H9 (cell line): ENCODE results near the gene TRPM8. TPM values are rescaled to one million over a fixed set of nuclear protein-coding genes. Genes with fewer than 3 reads are reported as not detected.

Experiments used
- DNase-seq: peaks from one replicate; pipeline ENCODE4 v3.0.0-alpha.2; 2017
- H2AFZ ChIP-seq: one replicate; pipeline ENCODE4 v1.6.1; 2013; ENCODE audit warnings: mild to moderate bottlenecking, low read length, control low read depth, moderate library complexity
- H2AK5ac ChIP-seq: 2 replicates; pipeline ENCODE4 v1.6.1; 2013; ENCODE audit warnings: low read length, control low read depth, mixed read lengths; ENCODE audit not compliant: insufficient read length
- H2BK120ac ChIP-seq: one replicate; pipeline ENCODE4 v1.6.1; 2013; ENCODE audit warnings: low read depth, mild to moderate bottlenecking, low read length, control low read depth, inconsistent platforms; ENCODE audit not compliant: poor library complexity, severe bottlenecking
- H2BK12ac ChIP-seq: 2 replicates; pipeline ENCODE4 v1.6.1; 2013; ENCODE audit warnings: low read length, control low read depth, mixed read lengths, low read depth; ENCODE audit not compliant: insufficient read length
- H2BK15ac ChIP-seq: 2 replicates; pipeline ENCODE4 v1.6.1; 2013; ENCODE audit warnings: low read depth, low read length, control low read depth
- H2BK20ac ChIP-seq: one replicate; pipeline ENCODE4 v1.6.1; 2013; ENCODE audit warnings: low read depth, mild to moderate bottlenecking, low read length, control low read depth, inconsistent platforms; ENCODE audit not compliant: poor library complexity, severe bottlenecking
- H2BK5ac ChIP-seq: 2 replicates; pipeline ENCODE4 v1.6.1; 2013; ENCODE audit warnings: low read length, control low read depth, mixed read lengths; ENCODE audit not compliant: insufficient read length
- H3K14ac ChIP-seq: 2 replicates; pipeline ENCODE4 v1.6.1; 2013; ENCODE audit warnings: low read length, control low read depth; ENCODE audit not compliant: insufficient read depth
- H3K18ac ChIP-seq: 2 replicates; pipeline ENCODE4 v1.6.1; 2013; ENCODE audit warnings: low read depth, mild to moderate bottlenecking, mixed read lengths, low read length, control low read depth; ENCODE audit not compliant: insufficient read length
- H3K23ac ChIP-seq: 2 replicates; pipeline ENCODE4 v1.6.1; 2013; ENCODE audit warnings: low read length, control low read depth, mixed read lengths, low read depth; ENCODE audit not compliant: insufficient read length
- H3K23me2 ChIP-seq: 2 replicates; pipeline ENCODE4 v1.6.1; 2013; ENCODE audit warnings: low read depth, mild to moderate bottlenecking, mixed read lengths, low read length, control low read depth; ENCODE audit not compliant: insufficient read length, poor library complexity, severe bottlenecking
- H3K27ac ChIP-seq: 2 replicates; pipeline ENCODE4 v1.5.1; 2013; ENCODE audit warnings: low read length, control low read depth, mixed read lengths, low read depth; ENCODE audit not compliant: insufficient read length
- H3K27me3 ChIP-seq: 2 replicates; pipeline ENCODE4 v1.6.1; 2013; ENCODE audit warnings: low read length, control low read depth, inconsistent platforms; ENCODE audit not compliant: insufficient read depth
- H3K4ac ChIP-seq: 2 replicates; pipeline ENCODE4 v1.6.1; 2013; ENCODE audit warnings: low read depth, mild to moderate bottlenecking, control low read depth, inconsistent platforms, low read length, moderate library complexity
- H3K4me1 ChIP-seq: 2 replicates; pipeline ENCODE4 v1.6.1; 2013; ENCODE audit warnings: low read length, control low read depth, inconsistent platforms; ENCODE audit not compliant: insufficient read depth
- H3K4me2 ChIP-seq: 2 replicates; pipeline ENCODE4 v1.6.1; 2013; ENCODE audit warnings: low read length, control low read depth, mixed read lengths; ENCODE audit not compliant: insufficient read length, insufficient read depth
- H3K56ac ChIP-seq: 2 replicates; pipeline ENCODE4 v1.6.1; 2013; ENCODE audit warnings: low read depth, mild to moderate bottlenecking, mixed read lengths, low read length, control low read depth; ENCODE audit not compliant: insufficient read length
- H3K79me1 ChIP-seq: 2 replicates; pipeline ENCODE4 v1.6.1; 2013; ENCODE audit warnings: low read depth, mild to moderate bottlenecking, moderate library complexity, low read length, control low read depth, inconsistent platforms; ENCODE audit not compliant: insufficient read depth, poor library complexity, severe bottlenecking
- H3K79me2 ChIP-seq: 2 replicates; pipeline ENCODE4 v1.6.1; 2013; ENCODE audit warnings: low read length, control low read depth, inconsistent platforms; ENCODE audit not compliant: insufficient read depth
- H3K9ac ChIP-seq: 2 replicates; pipeline ENCODE4 v1.6.1; 2013; ENCODE audit warnings: low read length, control low read depth, mixed read lengths; ENCODE audit not compliant: insufficient read length; ENCODE audit errors: extremely low read depth
- H3K9me3 ChIP-seq: one replicate; pipeline ENCODE4 v1.6.1; 2013; ENCODE audit warnings: low read depth, low read length, inconsistent platforms; ENCODE audit not compliant: control insufficient read depth
- H3T11ph ChIP-seq: one replicate; pipeline ENCODE4 v1.6.1; 2013; ENCODE audit warnings: mild to moderate bottlenecking, low read length, control low read depth, inconsistent platforms
- H4K20me1 ChIP-seq: one replicate; pipeline ENCODE4 v1.6.1; 2013; ENCODE audit not compliant: control insufficient read depth, insufficient read length, insufficient read depth
- H4K5ac ChIP-seq: 2 replicates; pipeline ENCODE4 v1.6.1; 2013; ENCODE audit warnings: low read depth, mild to moderate bottlenecking, mixed read lengths, low read length, control low read depth; ENCODE audit not compliant: insufficient read length
- H4K8ac ChIP-seq: replicated peaks from 2 replicates; pipeline ENCODE4 v1.6.1; 2013; ENCODE audit warnings: low read length, control low read depth, mixed read lengths, low read depth; ENCODE audit not compliant: insufficient read length
- H4K91ac ChIP-seq: 2 replicates; pipeline ENCODE4 v1.6.1; 2013; ENCODE audit warnings: low read depth, mild to moderate bottlenecking, moderate library complexity, mixed read lengths, low read length, control low read depth; ENCODE audit not compliant: insufficient read length
- H3K27ac Mint-ChIP-seq, 3 experiments: 2 replicates in 2 of 3; 3 replicates in 1 of 3; pipeline ENCODE4 v1.8.0; 2020 to 2021; ENCODE audit warnings: mixed read lengths in 3 of 3, mild to moderate bottlenecking in 1 of 3, moderate library complexity in 1 of 3
- H3K27me3 Mint-ChIP-seq: 2 replicates; pipeline ENCODE4 v1.8.0; 2021; ENCODE audit warnings: low read depth, mild to moderate bottlenecking, moderate library complexity, mixed read lengths
- H3K36me3 Mint-ChIP-seq, 3 experiments: 2 replicates in 2 of 3; 3 replicates in 1 of 3; pipeline ENCODE4 v1.8.0; 2020 to 2021; ENCODE audit warnings: low read depth in 3 of 3, mixed read lengths in 3 of 3; ENCODE audit not compliant: insufficient read depth in 1 of 3
- H3K4me1 Mint-ChIP-seq, 2 experiments: 2 replicates each; pipeline ENCODE4 v1.8.0; 2020; ENCODE audit warnings: mixed read lengths in 2 of 2
- H3K4me3 Mint-ChIP-seq, 2 experiments: 2 replicates in 1 of 2; 3 replicates in 1 of 2; pipeline ENCODE4 v1.8.0; 2020 to 2021; ENCODE audit warnings: mild to moderate bottlenecking in 2 of 2, mixed read lengths in 2 of 2, moderate library complexity in 1 of 2
- H3K9me3 Mint-ChIP-seq, 2 experiments: 2 replicates in 1 of 2; 3 replicates in 1 of 2; pipeline ENCODE4 v1.8.0; 2020; ENCODE audit warnings: mild to moderate bottlenecking in 2 of 2, mixed read lengths in 2 of 2, moderate library complexity in 1 of 2
- CTCF ChIP-seq: fragments of 200-600 bp; sonication (generic); conservative IDR thresholded peaks from 3 replicates; pipeline ENCODE4 v1.8.0; 2021; ENCODE audit warnings: antibody characterized with exemption, mild to moderate bottlenecking
- WGBS: extraction: QIAGEN DNeasy Blood & Tissue Kit; methylation state at CpG from one replicate; pipeline ENCODE4 v1.1.7; 2013; ENCODE audit warnings: missing lambda C conversion rate, low lambda C conversion rate, mixed read lengths; ENCODE audit not compliant: insufficient read length; ENCODE audit errors: extremely low coverage; 5-methylcytosine and 5-hydroxymethylcytosine counted together
- total RNA-seq: library from RNA; stranded (reverse); gene quantifications from 2 replicates; pipeline ENCODE4 v1.2.1, GENCODE V29; 2021

TRPM8 gene
- total RNA-seq, 1 experiment from 2014 or later: 0.28 TPM

DNA sequence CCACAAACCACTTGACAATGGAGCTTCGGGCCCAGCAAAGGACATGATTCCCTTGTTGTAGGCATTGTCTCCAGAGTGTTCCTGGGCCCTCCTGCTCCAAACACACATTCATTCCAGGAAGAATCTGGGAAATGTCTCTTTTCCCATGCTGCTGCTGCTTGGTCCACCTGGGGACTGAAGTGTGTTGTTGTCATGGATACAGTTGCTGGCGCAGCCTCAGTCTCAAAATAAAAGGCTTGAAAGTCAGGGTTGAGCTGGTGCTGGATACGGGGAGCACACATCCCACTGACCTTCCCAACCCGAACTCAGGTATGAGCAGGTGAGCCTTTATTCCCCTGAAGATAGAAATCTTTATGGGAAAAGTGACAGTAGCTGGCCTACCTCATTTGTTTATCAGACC, 102.7 kb downstream of the TRPM8 start:
- H4K8ac ChIP-seq: no peak overlapping the region
- H2AFZ ChIP-seq: no peak overlapping the region
- H3K4me1 ChIP-seq: no peaks in the 10 kb centered on the region
- H2BK120ac ChIP-seq: no peak overlapping the region
- H4K5ac ChIP-seq: no peak overlapping the region
- H3K79me2 ChIP-seq: no peaks in the 10 kb centered on the region; the same call in 1 of the 2 replicates
- Mint-ChIP-seq H3K27me3 (peaks cover 11% of the 10 kb centered on the region), H3K9me3 (peaks cover 20 to 25% of the 10 kb centered on the region in 2 experiments), H3K36me3 (peaks cover 1 to 13% (median 3%) of the 10 kb centered on the region in 3 experiments; a peak in 4 of 7 replicates), H3K4me3 (no peak overlapping the region), H3K4me1 (no peaks in the 10 kb centered on the region), H3K27ac (no peak overlapping the region)
- H3K9me3 ChIP-seq: no peaks in the 10 kb centered on the region
- H2BK5ac ChIP-seq: no peak overlapping the region
- no peak overlapping the region for H3K4ac ChIP-seq
- no peak overlapping the region for H3K4me2 ChIP-seq
- no CpG with 5 or more reads among the region's 4 CpGs for WGBS
- no peak overlapping the region for H2BK20ac ChIP-seq
- no peak overlapping the region for H3K14ac ChIP-seq
- no peak overlapping the region for H2BK12ac ChIP-seq
- no peak overlapping the region for H2BK15ac ChIP-seq
- no peak overlapping the region for H3K9ac ChIP-seq
- H3T11ph ChIP-seq: no peak overlapping the region
- no peaks in the 10 kb centered on the region for H4K20me1 ChIP-seq
- TF ChIP-seq CTCF: no peak
- no peak overlapping the region for H4K91ac ChIP-seq
- no peaks in the 10 kb centered on the region for H3K27me3 ChIP-seq
- H3K27ac ChIP-seq: no peak overlapping the region
- H3K18ac ChIP-seq: no peak overlapping the region
- no peak overlapping the region for H2AK5ac ChIP-seq
- H3K56ac ChIP-seq: no peak overlapping the region
- no peaks in the 10 kb centered on the region for H3K79me1 ChIP-seq
- H3K23ac ChIP-seq: no peak overlapping the region
- no peaks in the 10 kb centered on the region for H3K23me2 ChIP-seq
- DNase-seq: no peak
